Astrocyte of the cerebellum (primary cell): ENCODE data around the gene WASF3.
"Not testable (repeated sequence)": the region's sequence is repeated elsewhere in the genome, so short reads cannot be mapped to it uniquely, and the experiment has no call there.

Experiments used
- DNase-seq: peaks from one replicate; pipeline ENCODE4 v3.0.0-alpha.2; 2011; ENCODE audit warnings: low read depth
- H3K4me3 ChIP-seq: 2 replicates; pipeline ENCODE4 v1.5.1; 2011; ENCODE audit warnings: mild to moderate bottlenecking, low read depth, low read length, moderate library complexity
- in situ Hi-C: cut with HindIII; loops from 2 replicates; pipeline ENCODE4 v1.10.0; 2017; ENCODE audit warnings: low sequenced_read_pairs
- TF ChIP-seq, protein P1 (sequence below): IDR thresholded peaks from 2 replicates; pipeline ENCODE4 v1.5.1; 2012; ENCODE audit warnings: low read length, low read depth, moderate library complexity, mild to moderate bottlenecking; ENCODE audit errors: missing control alignments

WASF3 gene

DNA sequence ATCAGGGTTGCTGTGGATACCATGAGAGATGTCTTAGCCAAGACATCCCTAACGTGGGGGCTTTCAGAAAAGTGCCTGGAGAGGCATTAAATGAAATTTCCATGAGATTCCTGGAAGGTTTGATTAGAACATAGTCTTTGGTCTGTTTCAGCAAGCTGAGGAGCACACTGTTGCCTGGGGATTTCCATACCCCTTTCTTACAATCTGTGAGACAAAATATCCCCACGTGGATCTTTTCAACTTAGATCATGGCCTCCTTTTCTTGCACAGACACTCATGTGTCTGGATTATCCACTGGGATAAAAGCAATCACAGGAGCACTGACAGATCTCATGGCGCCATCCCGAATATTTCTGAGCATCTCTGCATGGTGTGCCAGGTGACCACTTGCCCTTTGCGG lies 161.4 kb downstream of the WASF3 start:
- in situ Hi-C loops: no loop called here

DNA sequence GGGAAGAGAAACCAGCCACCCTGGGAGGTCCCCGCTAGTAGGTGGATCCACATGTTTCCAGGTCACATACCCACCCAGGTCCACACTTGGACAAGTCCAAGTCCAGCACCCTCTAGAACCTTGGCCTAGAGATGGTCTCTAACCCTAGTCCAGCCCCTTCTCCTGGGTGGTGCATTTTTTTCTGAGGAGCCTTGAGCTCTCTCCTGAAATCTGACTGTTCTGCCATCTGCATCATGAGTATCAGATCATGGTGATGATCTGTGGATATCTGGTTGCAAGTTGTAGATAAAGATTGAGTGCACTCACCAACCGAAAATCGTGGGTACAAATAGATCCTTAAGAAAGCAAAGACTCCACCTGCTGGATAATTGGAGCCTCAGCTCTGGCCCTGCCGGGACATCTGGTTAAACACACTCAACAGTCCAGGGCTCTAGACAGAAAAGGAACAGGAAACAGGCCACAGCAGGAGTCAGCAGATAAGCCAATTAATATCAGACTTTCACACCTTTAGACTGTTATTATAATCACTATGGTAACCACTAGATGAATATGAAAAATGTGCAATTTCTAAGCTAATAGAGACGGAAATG lies 162.0 kb downstream of the WASF3 start:
- DNase-seq: no peak
- no peak overlapping the region for H3K4me3 ChIP-seq
- in situ Hi-C loops: no loop called here
- TF ChIP-seq, protein P1, sequence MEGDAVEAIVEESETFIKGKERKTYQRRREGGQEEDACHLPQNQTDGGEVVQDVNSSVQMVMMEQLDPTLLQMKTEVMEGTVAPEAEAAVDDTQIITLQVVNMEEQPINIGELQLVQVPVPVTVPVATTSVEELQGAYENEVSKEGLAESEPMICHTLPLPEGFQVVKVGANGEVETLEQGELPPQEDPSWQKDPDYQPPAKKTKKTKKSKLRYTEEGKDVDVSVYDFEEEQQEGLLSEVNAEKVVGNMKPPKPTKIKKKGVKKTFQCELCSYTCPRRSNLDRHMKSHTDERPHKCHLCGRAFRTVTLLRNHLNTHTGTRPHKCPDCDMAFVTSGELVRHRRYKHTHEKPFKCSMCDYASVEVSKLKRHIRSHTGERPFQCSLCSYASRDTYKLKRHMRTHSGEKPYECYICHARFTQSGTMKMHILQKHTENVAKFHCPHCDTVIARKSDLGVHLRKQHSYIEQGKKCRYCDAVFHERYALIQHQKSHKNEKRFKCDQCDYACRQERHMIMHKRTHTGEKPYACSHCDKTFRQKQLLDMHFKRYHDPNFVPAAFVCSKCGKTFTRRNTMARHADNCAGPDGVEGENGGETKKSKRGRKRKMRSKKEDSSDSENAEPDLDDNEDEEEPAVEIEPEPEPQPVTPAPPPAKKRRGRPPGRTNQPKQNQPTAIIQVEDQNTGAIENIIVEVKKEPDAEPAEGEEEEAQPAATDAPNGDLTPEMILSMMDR: no peak

More for the DNA sequence above, 161.4 kb downstream of the WASF3 start:
- TF ChIP-seq, protein P1: no peak
- no peak overlapping the region for H3K4me3 ChIP-seq
- no peak for DNase-seq

DNA sequence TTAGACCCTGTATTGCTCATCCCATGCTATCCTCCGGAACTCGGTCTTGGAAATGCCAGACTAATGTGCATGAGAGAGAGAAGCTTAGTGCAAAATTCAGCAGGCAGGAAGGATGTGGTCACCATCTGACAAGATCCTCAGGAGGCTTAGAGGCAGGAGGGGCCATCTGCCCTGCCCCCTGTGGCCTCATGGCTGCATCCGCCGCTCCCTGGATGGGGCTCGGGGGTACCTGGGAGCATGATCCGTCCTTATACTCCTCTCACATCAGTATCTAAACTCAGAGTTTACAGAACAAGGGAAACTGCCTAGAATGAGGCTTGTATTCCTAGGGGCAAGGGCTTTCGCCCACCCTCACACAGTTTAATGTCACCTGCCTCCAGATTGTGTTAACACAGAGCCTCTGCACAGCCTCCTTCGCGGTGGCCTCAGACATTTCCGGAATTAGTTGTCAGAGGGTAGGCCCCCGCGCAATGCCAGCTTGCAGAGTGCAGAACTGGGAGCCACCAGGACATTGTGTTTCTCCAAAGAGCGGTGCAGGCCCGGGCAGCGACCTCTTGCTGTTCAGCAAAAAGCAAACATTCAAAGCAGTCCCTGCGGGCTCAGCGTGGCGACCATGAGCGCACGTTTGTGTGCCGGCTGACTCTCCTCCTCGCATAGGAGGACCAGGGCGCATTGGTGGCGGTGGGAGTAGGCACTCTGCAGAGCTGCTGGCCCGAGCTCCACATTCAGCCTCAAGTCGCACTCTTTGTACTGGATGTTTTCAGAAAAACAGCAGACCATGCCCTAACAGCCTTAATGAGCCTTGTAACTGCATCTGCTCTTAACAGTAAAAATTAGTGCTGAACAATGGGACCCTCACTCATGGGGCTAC lies 164.0 kb downstream of the WASF3 start:
- TF ChIP-seq, protein P1: no peak
- H3K4me3 ChIP-seq: no peak overlapping the region
- DNase-seq: no peak
- in situ Hi-C loops: no loop called here

DNA sequence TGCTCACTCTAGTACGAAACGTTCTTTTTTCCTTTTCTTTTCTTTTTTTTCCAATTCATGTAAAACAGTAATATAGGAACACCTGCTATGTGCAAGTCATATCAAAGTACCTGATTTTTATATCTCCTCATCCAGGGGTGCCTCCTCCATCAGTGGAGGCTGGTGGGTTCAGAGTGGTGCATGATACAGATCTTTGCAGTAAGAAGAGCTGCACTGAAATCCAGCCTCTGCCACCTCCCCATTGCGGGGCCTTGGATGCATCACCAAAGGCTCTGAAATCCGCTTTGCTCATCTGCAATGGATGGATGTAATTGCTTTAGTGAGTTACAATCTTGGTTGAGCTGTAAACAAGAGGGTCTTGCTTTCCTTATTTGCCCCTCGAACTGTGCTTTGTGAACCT lies 164.8 kb downstream of the WASF3 start:
- no peak overlapping the region for H3K4me3 ChIP-seq
- in situ Hi-C loops: no loop called here
- no peak for DNase-seq
- TF ChIP-seq, protein P1: no peak

DNA sequence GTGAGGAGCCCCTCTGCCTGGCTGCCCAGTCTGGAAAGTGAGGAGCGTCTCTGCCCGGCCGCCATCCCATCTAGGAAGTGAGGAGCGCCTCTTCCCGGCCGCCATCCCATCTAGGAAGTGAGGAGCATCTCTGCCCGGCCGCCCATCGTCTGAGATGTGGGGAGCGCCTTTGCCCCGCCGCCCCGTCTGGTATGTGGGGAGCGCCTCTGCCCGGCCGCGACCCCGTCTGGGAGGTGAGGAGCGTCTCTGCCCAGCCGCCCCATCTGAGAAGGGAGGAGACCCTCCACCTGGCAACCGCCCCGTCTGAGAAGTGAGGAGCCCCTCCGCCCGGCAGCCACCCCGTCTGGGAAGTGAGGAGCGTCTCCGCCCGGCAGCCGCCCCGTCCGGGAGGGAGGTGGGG lies 166.1 kb downstream of the WASF3 start:
- DNase-seq, in situ Hi-C loops, H3K4me3 ChIP-seq: not testable (repeated sequence)

DNA sequence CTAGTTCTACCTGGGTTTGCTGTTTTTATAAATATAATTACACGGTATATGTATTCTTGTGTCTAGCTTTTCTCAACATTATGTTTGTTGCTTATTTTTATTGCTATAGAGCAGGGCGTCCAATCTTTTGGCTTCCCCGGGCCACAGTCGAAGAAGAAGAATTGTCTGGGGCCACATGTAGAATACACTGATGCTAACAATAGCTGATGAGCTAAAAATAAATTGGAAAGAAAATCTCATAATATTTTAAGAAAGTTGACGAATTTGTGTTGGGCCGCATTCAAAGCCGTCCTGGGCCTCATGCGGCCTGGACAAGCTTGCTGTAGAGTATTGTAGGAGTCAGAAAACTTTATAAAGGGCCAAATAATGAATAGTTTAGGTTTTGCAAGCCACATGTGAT lies 169.2 kb downstream of the WASF3 start:
- in situ Hi-C loops: no loop called here
- H3K4me3 ChIP-seq: no peak overlapping the region
- TF ChIP-seq, protein P1: no peak
- DNase-seq: no peak

DNA sequence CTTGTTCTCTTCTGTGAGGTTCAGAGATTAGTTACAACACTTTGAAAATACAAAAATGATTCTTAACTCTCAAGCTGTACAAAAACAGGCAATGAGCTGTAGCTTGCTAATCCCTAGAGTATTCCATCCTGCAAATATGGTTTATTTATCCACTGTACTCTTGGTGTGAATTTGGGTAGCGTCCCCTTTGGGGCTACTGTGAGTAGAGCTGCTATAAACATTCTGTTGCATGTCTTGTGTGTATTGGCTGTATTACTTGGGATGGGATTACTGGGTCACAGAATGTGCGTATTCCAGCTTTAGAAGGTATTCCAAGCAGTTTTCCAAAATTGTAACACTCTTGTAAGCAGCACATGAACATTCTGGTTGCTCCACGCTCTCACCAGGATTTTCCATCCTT lies 169.6 kb downstream of the WASF3 start:
- TF ChIP-seq, protein P1: no peak
- no peak for DNase-seq
- in situ Hi-C loops: no loop called here

More for the DNA sequence above, 169.6 kb downstream of the WASF3 start:
- H3K4me3 ChIP-seq: no peak overlapping the region
